Fibroblast of the conjunctiva (primary cell): ENCODE measurements around the gene NRF1.
"Not testable (repeated sequence)": the region's sequence is repeated elsewhere in the genome, so short reads cannot be mapped to it uniquely, and the experiment has no call there.

Source experiments
- DNase-seq: peaks from one replicate; pipeline ENCODE4 v3.0.0-alpha.2; 2010; ENCODE audit warnings: low read depth

NRF1 gene

DNA sequence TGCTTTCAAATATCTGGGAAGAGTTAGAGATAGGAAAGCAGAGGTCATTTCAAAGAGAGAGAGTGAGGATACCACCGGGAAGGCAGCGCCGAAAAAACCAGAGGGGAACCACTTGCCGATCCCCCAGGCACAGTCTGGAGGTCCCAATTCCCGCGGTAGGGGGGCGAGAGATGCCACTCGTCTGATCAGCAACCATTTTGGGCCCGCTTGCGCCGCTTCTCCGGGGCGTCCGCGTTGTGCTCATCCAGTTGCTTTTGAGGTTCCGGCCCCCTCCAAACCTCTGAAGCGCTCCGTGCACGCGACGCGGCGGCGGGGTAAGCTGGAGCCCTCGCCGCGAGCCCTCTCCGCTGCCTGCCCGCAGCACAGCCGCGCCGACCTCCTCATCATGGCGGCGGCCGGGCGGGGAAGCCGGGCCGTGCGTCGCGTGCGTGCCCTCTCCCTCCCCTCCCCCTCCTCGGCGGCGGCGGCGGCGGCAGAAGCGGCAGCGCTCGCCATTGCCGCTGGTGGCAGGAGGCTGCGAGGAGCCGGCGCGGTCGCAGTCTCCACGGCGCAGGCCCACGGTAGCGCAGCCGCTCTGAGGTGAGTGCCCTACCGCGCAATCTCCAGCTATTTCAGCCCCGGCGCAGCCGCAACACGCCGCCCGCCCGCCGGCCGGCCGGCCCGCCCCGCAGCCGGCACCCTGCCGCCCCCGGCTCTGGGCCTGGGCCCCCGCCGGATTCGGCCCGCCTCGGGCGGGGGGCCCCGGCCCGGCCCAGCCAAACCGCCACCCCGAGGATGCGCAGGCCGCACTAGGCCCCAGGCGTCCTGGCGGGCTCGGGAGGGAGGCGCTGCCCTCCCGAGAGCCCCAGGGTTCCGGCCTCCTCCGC, at the start of gene NRF1:
TSS of gene NRF1 (plus strand) at position 475 of the 866 bp plus-strand sequence. CDS start 45,632 bp downstream, outside the sequence.
- peak; percentile 80 for DNase-seq

DNA sequence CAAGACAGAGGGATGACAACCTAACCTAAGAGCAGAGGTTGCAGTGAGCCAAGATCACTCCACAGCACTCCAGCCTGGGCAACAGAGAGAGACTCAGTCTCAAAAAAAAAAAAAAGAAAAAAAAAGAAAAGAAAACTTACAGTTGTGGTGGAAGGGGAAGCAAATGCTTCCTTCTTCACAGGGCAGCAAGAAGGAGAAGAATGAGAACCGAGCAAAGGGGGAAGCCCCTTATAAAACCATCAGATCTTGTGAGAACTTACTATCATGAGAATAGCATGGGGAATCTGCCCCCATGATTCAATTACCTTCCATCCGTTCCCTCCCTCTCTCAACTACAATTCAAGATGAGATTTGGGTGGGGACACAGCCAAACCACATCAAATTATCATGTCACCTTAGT, 45.2 kb upstream of the NRF1 start:
- not testable (repeated sequence) for DNase-seq

DNA sequence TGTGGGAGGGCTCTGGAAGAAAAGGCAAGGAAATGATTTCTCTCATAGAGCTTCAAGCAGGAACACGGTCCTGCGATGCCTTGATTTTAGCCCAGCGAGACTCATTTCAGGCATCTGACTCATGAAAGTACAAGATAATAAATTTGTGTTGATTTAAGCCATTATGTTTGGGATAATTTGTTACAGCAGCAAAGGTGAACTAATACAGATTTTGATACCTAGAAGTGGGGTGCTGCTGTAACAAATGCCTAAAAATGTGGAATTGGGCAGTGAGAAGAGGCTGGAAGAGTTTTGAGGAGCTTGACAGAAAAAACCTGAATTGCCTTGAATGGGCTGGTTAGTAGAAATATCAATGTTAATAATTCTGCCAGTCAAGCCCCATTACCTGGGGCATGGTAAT, 44.1 kb upstream of the NRF1 start:
- no peak for DNase-seq

DNA sequence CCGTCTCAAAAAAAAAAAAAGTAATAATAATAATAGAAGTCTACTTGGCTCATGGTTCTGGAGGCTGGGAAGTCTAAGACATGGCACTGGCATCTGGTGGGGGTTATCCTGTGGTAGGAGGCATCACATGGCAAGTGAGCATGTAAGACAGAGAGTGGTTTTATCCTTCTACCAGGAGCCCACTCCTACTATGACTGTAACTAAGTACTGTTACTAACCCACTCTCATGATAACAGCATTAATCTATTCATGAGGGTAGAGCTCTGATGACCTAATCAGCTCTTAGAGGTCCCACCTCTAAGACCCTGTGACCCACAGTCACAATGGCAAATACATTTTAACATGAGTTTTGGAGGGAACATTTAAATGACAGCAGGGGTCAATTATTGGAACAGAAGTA, 43.3 kb upstream of the NRF1 start:
- DNase-seq: no peak

DNA sequence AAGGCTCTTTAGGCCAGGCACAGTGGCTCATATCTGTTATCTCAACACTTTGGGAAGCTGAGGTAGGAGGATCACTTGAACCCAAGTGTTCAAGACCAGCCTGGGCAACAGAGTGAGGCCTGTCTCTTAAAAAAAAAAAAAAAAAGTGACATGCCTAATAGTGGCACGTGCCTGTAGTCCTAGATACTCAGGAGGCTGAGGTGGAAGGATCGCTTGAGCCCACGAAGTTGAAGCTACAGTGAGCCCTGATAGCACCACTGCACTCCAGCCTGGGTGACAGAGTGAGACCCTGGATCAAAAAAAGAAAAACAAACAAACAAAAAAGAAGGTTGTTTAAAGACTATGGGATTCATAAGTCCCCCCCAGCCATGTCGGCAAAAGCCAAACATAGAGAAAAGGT, 42.2 kb upstream of the NRF1 start:
- no peak for DNase-seq

DNA sequence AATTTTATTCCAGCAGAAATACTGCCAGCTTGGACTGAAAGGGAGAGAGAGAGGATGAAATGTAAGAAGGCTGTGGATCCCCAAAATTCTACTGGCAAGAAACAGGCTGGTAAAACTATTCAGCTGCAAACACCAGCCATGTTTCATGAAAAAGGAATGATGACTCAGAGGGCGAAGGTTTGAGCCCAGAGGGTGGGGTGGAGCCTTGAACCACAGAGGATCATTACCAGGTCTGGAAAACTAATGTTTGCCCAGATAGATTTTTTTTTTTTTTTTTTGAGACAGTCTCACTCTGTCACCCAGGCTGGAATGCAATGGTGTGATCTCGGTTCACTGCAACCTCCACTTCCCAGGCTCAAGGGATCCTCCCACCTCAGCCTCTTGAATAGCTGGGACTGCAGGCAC, 41.7 kb upstream of the NRF1 start:
- DNase-seq: peak; percentile 56

DNA sequence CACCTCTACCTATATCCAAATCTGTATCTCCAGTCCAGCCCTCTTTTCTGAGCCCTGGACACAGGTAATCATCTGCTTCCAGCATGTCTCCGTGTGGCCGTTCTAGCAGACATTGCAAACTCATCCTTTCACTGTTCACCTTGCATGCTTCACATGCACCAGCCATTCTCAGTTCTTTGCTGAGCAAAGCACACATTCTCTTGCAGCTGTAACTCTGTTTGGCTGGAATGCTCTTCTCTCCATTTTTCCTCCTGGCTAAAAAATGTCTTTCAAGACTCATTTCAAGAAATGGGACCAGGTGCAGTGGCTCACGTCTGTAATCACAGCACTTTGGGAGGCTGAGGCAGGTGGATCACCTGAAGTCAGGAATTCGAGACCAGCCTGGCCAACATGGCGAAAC, 40.3 kb upstream of the NRF1 start:
- no peak for DNase-seq

DNA sequence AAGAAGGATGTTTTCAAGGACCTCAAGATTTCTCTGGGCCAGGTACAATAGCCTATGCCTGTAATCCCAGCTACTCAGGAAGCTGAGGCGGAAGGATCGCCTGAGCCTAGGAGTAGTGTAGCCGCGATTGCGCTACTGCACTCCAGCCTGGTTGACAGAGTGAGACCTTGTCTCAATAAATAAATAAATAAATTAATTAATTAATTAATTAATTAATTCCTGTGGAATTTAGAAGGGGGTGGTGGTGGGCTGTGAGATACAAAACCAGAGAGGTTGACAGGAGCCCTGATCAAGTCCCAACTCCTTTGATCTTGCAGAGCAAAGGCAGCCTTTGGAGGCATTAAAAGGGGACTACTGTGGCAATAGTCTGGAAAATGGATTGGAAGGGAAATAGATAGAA, 39.3 kb upstream of the NRF1 start:
- DNase-seq: no peak

DNA sequence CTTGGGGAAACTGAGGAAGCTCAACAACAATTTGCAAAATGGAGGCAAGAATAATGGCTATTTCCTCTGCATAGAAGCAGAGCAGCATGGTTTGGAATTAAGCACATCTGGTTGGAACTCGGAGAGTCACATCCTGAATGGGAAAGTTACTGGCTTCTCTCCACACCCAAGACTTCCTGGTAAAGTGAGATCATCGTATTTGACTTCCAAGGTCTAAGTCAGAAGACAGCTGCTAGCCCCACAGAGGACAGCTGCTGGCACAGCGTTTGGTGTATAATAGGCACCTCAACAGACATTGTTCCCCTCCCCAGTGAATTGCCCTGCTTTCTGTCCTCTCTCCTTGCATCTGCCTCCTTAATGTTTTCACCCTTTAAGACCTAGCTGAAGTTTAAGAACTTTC, 37.0 kb upstream of the NRF1 start:
- DNase-seq: peak; percentile 26

DNA sequence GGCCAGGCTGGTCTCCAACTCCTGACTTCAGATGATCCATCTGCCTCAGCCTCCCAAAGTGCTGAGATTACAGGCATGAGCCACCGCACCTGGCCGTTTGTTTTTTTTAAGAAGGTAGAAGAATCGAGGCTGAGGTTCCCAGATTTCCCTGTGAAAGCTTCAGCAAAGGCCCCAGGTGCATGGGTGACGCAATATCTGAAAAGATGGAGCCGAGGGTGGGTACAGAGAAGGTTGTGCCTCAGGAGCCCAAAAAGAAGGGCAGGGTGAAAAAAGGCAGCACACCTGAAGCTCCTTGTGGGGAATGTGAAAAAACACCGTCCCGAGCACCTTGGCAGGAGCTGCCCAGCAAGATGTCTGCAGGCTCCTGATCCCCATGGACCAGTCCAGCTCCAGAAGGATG, 35.8 kb upstream of the NRF1 start:
- no peak for DNase-seq

DNA sequence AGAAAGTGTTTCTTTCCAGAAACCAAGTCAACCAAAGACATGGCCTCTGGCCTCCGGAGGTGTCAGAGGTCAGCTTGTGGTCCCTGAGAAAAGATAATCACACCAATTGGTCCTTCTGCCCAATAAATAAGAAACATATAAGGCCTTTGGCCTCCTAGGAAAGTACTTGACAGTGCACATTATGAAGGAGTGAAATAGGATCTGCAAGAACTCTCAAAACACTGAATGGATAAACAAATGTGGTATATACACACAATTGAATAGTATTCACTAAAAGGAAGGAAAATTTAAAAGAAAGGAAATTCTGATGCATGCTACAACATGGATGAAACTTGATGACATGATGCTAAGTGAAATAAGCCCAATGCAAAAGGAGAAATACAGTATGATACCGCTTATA, 35.4 kb upstream of the NRF1 start:
- DNase-seq: no peak

DNA sequence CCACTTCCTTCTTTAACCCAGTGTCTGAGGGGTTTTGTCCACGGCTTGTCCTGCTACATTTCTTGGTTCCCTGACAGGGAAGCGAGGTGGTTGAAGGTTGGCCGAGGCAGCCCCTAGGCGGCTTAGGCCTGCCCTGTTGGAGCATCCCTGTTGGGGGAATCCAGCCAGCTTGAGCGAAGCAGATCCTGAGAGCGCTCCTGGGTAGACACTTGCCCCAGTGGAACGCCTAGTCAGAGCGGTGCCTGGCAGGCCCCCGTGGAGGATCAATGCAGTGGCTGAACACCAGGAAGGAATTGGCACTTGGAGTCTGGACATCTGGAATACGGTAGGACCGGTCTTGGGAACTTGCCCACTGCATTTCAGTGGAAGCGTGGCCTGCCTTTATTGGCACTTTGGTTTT, 32.7 kb upstream of the NRF1 start:
- no peak for DNase-seq

DNA sequence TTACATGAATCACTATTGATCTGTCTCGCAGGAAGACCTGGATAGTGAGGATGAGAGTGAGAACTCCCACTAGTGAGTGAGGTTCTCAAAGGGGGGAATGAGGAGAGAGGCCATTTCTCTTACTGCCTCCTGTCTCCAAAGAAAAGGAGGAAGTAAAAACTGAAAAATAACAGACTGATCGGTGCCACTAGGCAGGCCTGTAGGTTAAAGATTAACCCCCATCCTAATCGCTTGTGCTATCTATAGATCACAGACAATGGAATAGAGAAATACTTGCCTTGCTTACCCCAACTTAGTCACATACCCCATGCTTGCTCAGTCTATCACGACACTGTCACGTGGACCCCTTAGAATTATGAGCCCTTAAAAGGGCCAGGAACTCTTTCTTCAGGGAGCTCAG, 25.3 kb upstream of the NRF1 start:
- DNase-seq: not testable (repeated sequence)

DNA sequence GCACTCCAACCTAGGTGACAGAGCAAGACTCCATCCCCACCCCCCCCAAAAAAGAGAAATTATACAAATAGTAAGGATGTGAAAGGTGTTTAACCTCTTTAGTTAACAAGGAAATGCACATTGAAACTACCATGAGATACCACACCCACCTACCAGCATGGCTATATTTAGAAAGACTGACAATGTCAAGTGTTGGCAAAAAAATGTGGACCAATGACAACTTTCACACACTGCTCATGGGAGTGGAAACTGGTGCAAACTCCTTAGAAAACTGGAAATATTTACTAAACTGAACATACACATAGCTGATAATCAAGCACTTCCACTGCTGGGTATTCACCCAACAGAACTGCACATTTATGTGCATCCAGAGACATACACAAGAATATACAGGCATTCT, 23.3 kb upstream of the NRF1 start:
- no peak for DNase-seq

DNA sequence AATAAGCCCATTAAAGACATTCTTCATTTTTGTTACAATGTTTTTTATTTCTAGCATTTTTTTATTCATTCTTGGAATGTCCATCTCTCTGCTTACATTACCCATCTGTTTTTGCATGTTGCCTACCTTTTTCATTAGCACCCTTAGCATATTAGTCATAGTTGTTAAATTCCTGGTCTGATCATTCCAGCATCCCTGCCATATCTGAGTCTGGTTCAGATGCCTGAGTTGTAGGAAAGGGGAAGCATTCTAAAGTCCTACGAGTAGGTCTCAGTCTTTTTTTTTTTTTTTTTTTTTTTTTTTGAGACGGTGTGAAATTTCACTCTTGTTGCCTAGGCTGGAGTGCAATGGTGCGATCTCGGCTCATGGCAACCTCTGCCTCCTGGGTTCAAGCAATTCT, 19.7 kb upstream of the NRF1 start:
- DNase-seq: no peak

DNA sequence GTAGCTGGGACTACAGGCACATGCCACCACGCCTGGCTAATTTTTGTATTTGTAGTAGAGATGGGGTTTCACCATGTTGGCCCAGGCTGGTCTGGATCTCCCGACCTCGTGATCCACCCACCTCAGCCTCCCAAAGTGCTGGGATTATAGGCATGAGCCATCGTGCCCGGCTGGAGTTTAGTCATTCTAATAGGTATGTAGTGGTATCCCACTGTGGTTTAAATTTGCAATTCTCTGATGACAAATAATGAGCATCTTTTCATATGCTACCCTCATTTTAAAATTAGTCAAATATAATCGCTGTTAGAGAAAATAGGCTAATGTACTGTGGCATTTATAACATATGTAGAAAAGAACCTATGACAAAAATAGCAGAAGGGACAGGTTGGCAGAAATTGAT, 15.1 kb upstream of the NRF1 start:
- DNase-seq: not testable (repeated sequence)

DNA sequence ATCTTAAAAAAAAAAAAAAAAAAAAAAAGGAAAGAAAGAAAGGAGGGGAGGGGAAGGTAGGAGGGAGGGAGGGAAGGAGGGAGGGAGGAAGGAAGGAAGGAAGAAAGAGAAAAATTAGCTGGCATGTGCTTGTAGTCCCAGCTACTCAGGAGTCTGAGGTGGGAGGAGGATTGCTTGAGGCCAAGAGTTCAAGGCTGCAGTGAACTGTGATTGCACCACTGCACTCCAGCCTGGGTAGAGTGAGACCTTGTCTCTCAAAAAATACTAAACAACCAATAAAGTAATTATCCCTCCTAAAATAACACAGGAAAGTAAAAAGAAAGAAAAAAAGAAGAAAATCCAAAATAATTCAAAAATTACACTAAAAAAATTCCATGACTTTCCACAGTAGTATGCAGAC, 13.8 kb upstream of the NRF1 start:
- no peak for DNase-seq

DNA sequence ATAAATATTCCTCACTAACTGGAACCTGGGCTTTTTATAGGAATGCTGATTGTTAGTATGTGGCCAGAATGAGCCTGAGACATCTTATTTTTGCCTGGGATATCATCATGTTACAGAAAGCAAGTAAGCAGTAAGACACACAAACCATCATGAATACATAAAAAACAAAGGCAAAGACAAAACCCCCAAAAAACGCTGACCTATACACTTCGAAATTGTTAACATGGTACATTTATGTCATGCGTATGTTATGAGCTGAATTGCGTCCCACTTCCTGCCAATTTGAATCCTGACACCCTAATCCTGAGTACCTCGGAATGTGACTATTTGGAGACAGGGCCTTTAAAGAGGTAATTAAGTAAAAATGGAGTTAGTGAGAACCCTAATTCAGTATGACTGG, 12.3 kb upstream of the NRF1 start:
- no peak for DNase-seq

DNA sequence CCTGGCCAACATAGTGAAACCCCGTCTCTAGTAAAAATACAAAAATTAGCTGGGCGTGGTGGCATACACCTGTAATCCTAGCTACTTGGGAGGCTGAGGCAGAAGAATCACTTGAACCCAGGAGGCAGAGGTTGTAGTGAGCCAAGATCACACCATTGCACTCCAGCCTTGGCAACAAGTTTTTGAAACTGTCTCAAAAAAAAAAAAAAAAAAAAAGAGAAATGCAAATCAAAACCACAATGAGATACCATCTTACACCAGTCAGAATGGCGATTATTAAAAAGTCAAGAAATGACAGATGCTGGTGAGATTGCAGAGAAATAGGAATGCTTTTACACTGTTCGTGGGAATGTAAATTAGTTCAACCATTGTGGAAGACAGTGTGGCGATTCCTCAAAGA, 7.9 kb upstream of the NRF1 start:
- DNase-seq: not testable (repeated sequence)

DNA sequence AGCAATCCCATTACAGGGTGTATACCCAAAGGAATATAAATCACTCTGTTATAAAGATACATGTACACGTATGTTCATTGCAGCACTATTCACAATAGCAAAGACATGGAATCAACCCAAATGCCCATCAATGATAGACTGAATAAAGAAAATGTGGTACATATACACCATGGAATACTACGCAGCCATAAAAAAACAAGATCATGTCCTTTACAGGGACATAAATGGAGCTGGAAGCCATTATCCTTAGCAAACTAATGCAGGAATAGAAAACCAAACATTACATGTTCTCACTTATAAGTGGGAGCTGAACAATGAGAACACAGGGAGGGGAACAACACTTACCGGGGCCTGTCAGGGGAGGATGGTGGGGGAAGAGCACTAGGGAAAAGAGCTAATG, 7.5 kb upstream of the NRF1 start:
- DNase-seq: not testable (repeated sequence)

DNA sequence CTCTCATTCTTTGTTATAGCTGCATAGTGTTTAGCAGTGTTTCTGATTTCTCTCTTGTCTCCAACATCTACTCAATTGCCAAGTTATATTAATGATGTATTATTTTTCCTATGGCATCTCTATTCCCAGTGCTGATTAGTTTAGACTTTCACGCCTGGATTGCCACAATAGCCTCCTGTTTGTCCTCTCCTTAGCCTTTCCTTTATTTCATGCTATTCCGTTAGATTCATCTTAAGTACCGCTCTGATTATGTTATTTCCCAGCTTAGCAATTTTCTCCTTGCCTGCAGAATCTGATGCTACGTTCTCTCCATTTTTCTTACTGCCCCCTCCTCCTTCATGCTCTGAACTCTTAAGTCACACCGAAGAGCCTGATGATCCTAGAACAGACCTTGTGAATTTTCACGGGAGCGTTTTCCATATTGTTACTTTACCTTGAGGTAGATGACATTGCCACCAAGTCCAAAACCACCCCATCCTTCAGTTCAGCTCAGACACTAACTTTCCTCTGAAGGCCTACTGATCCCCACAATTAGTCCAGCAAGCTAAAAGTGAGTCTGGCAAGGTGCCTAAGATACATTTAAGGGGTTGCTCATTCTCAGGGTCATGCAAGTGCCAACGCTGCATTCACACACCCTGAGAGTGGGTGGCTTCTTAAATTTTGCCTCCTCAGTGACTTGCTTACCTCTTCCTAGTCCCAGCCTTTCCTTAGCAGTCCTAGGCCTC, 6.6 kb upstream of the NRF1 start:
- DNase-seq: no peak

DNA sequence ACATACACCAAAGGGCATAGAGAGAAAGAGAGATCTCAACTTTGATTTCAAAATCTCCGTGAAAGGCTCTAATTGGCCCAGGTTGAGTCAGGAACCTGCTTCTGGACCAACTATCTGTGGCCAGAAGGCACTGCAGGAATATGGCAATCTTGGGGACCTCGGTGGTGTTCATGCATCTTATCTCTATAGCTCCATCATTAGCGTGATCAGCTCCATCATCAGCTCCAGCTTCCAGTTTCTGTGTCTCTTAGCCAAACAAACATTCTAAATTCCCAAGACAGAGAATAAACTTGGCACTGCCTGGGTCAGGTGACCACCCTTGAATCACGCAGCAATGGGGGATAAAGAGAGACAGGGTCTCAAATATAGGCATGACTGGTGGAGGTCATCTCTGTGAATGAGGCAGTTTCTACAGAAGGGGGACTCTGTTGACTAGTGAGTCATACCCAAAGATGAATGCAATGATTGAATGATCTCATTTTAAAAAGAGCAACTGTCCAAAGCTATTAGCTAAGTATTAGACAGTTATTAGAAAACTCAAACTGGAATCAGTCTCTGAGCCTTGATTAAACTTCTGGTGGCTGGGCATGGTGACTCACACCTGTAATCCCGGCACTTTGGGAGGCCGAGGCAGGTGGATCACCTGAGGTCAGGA, 5.4 kb upstream of the NRF1 start:
- no peak for DNase-seq

DNA sequence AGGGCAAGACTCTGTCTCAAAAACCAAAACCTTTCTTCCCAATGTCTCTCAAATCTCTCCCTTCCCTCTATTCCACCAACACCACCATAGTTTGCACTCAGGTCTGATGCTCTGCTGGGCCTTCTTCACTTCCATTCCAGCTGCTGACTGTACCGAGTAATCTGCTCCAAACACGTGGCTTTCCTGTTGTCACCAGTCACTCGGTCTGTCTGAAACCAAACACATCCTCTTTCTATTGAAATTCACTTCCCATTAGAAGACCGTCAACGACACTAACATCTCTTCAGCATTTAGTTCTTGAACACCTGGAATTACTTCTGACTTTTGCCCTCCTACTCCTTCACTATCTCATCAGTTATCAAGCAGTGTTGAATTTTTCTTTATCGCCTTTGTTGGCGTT, 4.7 kb upstream of the NRF1 start:
- DNase-seq: no peak
